VCaP (cell line): ENCODE results near the gene ARHGAP8.

Experiments used
- H3K27ac ChIP-seq: fragments of 450-650 bp; 2 replicates; pipeline ENCODE4 v1.5.1; 2017
- TF ChIP-seq, protein P1 (sequence below): fragments of 450-650 bp; conservative IDR thresholded peaks from 2 replicates; pipeline ENCODE4 v1.5.1; 2017; ENCODE audit warnings: mild to moderate bottlenecking, moderate library complexity

Gene ARHGAP8

GRCh38 chr22:44801476-44801875, 49.1 kb downstream of the ARHGAP8 start:
- no peak overlapping the region for H3K27ac ChIP-seq
- TF ChIP-seq, protein P1, sequence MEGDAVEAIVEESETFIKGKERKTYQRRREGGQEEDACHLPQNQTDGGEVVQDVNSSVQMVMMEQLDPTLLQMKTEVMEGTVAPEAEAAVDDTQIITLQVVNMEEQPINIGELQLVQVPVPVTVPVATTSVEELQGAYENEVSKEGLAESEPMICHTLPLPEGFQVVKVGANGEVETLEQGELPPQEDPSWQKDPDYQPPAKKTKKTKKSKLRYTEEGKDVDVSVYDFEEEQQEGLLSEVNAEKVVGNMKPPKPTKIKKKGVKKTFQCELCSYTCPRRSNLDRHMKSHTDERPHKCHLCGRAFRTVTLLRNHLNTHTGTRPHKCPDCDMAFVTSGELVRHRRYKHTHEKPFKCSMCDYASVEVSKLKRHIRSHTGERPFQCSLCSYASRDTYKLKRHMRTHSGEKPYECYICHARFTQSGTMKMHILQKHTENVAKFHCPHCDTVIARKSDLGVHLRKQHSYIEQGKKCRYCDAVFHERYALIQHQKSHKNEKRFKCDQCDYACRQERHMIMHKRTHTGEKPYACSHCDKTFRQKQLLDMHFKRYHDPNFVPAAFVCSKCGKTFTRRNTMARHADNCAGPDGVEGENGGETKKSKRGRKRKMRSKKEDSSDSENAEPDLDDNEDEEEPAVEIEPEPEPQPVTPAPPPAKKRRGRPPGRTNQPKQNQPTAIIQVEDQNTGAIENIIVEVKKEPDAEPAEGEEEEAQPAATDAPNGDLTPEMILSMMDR, result no peak

DNA sequence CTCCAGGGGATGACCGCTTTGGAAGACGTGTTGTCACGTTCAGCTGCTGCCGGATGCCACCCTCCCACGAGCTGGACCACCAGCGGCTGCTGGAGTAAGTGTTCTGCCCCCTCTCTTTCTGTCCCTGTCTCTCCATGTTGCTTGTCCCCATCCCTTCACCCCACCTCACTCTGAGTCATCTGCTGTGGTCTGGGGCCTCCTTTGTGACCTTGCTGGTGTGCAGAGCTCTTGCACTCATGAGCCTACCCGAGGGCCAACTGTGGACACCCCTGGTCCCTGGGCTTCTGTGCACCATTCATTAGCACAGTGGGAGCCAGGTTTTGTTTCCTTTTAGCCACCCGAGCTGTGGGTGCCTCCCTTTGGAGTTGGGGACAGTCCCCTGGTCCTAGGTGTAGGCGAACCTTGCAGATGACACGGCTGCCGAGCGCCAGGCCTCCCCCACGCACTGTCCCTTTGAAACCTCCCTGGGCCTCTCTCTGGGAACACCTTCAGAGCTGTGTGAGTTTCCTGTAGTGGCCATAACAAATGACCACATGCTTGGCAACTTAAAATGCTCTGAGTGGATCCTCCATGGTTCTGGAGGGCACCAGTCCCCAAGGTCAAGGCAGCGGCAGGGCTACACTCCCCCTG, 49.8 kb downstream of the ARHGAP8 start:
- H3K27ac ChIP-seq, result no peak overlapping the region
- TF ChIP-seq, protein P1, result no peak

GRCh38 chr22:44802956-44803355, 50.6 kb downstream of the ARHGAP8 start:
- TF ChIP-seq, protein P1, result no peak
- no peak overlapping the region for H3K27ac ChIP-seq

DNA sequence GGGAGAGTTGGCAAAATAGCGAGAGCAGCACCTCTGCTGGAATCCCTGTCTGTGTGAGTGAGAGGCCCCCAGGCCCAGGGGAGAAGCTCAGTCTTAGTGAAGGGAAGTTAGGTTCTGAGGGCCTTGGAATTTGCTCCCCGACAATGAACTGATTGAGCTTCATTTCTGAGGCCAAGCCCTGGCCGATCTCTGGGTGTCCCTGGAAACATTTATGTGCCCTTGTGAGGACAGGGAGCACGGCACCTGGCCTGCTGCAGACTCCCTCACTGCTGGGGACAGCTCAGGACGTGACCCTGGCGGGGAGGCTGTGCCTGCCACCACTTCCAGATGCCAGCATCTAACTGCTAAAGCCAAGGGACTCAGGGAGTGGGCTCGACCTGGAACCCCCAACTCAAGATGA, 52.0 kb downstream of the ARHGAP8 start:
- H3K27ac ChIP-seq, result no peak overlapping the region
- TF ChIP-seq, protein P1, result no peak

DNA sequence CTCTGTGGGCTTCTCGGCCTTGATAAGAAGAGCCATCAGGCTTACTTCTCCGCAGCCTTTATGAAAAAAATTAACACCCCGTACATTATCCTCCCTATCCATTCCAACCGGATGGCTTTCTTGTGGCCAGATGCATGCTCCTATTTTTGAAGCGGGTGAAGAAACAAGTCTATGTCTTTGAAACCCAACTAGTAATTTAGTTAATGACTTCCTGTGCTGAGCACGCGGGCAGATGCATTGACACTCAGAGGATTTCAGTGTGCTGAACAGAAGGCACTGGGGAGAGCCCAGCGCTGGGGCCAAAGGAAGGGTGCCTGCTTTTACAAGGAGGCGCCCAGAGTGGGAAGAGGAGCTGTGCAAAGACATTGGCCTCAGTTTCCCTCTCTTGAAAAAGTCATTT, 53.3 kb downstream of the ARHGAP8 start:
- TF ChIP-seq, protein P1, result no peak
- H3K27ac ChIP-seq, result no peak overlapping the region

- no peak overlapping the region for H3K27ac ChIP-seq
- TF ChIP-seq, protein P1, result no peak
Measured at GRCh38 chr22:44807232-44807631, 54.9 kb downstream of the ARHGAP8 start.

- H3K27ac ChIP-seq, result no peak overlapping the region
- TF ChIP-seq, protein P1, result 0 out of 2 replicates have a peak, but pooled peaks have one; percentile 8
Measured at GRCh38 chr22:44807915-44808690, 55.7 kb downstream of the ARHGAP8 start.
